GM10248 (cell line): ENCODE results near the gene CLASP1.

Experiments used
- CTCF ChIA-PET: fragments of 300-600 bp; sonication (Branson Sonifier 250); formaldehyde crosslinking; extraction: SDS; loops from one replicate; lab custom pipeline; 2021; ENCODE audit warnings: antibody characterized with exemption; lab: Yijun Ruan, JAX
- POLR2A ChIA-PET: fragments of 350-650 bp; sonication (Branson Sonifier 250); formaldehyde crosslinking; extraction: SDS; loops from one replicate; lab custom pipeline; 2020; ENCODE audit warnings: antibody characterized with exemption; lab: Yijun Ruan, JAX
- DNase-seq: peaks from one replicate; pipeline ENCODE4 v3.0.0; 2012; ENCODE audit errors: extremely low spot score
- CTCF ChIP-seq: IDR thresholded peaks from 2 replicates; pipeline ENCODE4 v1.5.1; 2012; ENCODE audit warnings: mild to moderate bottlenecking, low read depth; ENCODE audit errors: extremely low read depth, missing control alignments, control extremely low read depth

CLASP1 gene

GRCh38 chr2:121524685-121525425 lies 124.4 kb downstream of the CLASP1 start:
- POLR2A ChIA-PET, result no interaction called here
- no peak for TF ChIP-seq CTCF
- CTCF ChIA-PET, result no interaction called here
- no peak for DNase-seq

DNA sequence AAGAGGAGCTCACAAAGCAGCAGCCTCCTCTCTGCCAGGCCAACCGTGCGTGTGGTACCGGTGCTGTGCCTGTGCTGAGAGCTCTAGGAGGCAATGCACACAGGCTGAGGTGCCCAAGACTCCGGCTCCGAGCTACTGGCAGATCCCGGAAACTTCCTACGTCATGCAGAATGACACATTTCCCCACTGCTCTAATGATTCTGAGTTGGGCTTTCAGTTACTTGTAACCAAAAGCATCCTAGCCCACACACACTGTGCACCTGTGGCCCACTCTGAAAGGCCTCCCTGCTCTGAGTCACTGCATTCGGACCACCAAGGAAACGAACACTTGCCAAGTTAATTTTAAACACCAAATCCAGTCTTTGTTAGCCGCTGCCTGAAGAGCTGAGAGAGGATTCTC lies 127.9 kb downstream of the CLASP1 start:
- POLR2A ChIA-PET, result interaction anchor here (1.2 kb wide), 1 partner anchor 10 kb away, joined by 4 read pairs; the partner anchor contains the start of gene RNU4ATAC
- TF ChIP-seq CTCF, result no peak
- DNase-seq, result no peak

DNA sequence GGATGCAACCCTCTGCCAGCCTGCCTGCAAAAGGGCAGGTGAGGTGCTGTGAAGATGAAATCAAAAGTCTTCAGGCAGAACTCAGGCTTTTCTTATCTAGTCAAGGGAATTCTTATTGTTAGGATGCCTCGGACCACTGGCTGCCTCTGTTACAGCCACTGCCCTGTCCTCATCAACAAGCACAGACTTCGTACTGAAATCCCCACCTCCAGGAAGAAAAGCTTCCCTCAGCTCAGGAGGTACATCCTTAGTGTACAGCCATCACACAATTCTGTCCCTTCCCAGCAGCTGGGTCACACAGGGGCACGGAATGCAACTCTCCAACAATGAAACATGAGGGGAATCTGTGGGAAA lies 128.6 kb downstream of the CLASP1 start:
- POLR2A ChIA-PET, result interaction anchor here (1.2 kb wide), 1 partner anchor 11 kb away, joined by 4 read pairs; the partner anchor contains the start of gene RNU4ATAC
- DNase-seq, result no peak
- CTCF ChIA-PET, result interaction anchor here (1.1 to 1.4 kb wide), 3 partner anchors 8 to 11 kb away, joined by 4 to 8 read pairs (median 5); partner anchors contain the start of gene RNU4ATAC
- TF ChIP-seq CTCF, result no peak

More for the DNA sequence above, 127.9 kb downstream of the CLASP1 start:
- CTCF ChIA-PET, result interaction anchor here (0.9 to 1.4 kb wide), 4 partner anchors 8 to 25 kb away, joined by 3 to 8 read pairs (median 4); partner anchors contain the start of gene RNU4ATAC

DNA sequence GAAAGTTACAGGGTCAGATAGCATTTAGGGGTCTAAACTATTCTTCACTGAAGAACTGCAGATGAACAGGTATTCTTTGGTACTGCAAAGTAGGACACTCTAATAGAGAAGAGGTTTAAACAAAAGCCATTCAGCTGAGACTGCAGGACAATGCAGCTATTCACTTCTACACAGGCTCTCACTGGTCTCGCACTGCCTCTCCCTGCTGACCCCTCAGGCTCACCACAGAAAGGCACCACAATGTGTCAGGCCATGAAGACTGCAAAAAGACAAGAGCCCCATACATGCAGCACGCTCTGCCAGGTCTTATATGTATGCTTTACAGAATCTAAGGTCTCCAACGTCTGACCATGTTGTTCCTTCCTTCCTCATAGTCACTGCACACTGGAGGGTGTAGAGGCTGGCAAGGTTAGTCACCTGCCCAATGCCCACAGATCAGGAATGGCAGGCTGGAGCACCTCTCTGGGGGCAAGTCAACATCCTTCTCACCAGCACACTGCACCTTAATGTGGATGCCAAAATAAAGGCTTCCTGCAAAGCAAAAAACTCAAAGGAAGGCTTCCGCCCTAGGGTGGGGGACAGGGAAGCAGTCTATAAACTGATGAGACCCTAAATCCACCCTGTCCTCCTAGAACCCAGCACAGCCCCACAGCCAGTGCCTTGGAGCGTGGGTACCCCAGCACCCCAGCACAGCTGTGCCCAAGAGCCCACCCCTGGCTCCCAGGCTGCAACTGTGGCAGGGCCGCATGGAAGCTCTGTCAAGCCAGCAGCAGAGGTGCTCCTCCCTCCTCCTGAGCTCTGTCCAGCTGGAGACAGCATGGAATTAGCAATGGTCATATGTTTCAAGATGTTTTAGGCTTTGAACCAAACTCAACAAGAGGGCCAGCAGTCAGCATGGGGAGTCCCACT lies 129.3 kb downstream of the CLASP1 start:
- CTCF ChIA-PET, result interaction anchor here (1.1 kb wide), 2 partner anchors 9 to 69 kb away, joined by 3 to 4 read pairs; no protein-coding TSS in a partner anchor
- DNase-seq, result no peak
- POLR2A ChIA-PET, result interaction anchor here (1.2 to 1.4 kb wide), 2 partner anchors 11 kb away, joined by 4 read pairs; partner anchors contain the start of gene RNU4ATAC
- no peak for TF ChIP-seq CTCF

GRCh38 chr2:121519153-121519552 lies 130.1 kb downstream of the CLASP1 start:
- no peak for DNase-seq
- ChIA-PET POLR2A (interaction anchor here (1.4 kb wide), 1 partner anchor 11 kb away, joined by 4 read pairs; the partner anchor contains the start of gene RNU4ATAC), CTCF (interaction anchor here (1.1 to 1.4 kb wide), 2 partner anchors 11 to 68 kb away, joined by 3 to 4 read pairs; partner anchors contain the start of gene RNU4ATAC)
- no peak for TF ChIP-seq CTCF
